GM19351 (cell line): ENCODE measurements around the gene CFAP43.

Source experiments
- ATAC-seq: cut with Tn5 transposase; IDR thresholded peaks from one replicate; pipeline ENCODE4 v1.9.1; 2021; ENCODE audit warnings: mild to moderate bottlenecking, moderate library complexity; ENCODE audit not compliant: unreplicated experiment

The CFAP43 gene

GRCh38 chr10:104100795-104101194 is 131.4 kb downstream of the CFAP43 start:
- ATAC-seq: no peak

GRCh38 chr10:104099941-104100340 is 132.2 kb downstream of the CFAP43 start:
- no peak for ATAC-seq

- no peak for ATAC-seq
Measured at GRCh38 chr10:104099269-104099668, 132.9 kb downstream of the CFAP43 start.

- ATAC-seq: no peak
Measured at GRCh38 chr10:104098358-104098925, 133.7 kb downstream of the CFAP43 start.

- no peak for ATAC-seq
Measured at GRCh38 chr10:104096692-104097091, 135.5 kb downstream of the CFAP43 start.

GRCh38 chr10:104092749-104093148 is 139.4 kb downstream of the CFAP43 start:
- no peak for ATAC-seq

- ATAC-seq: no peak
Measured at GRCh38 chr10:104090611-104091010, 141.6 kb downstream of the CFAP43 start.

GRCh38 chr10:104089621-104090020 is 142.5 kb downstream of the CFAP43 start:
- ATAC-seq: no peak

GRCh38 chr10:104088239-104088638 is 143.9 kb downstream of the CFAP43 start:
- no peak for ATAC-seq

- no peak for ATAC-seq
Measured at GRCh38 chr10:104085801-104086400, 146.3 kb downstream of the CFAP43 start, which contains the start of gene COL17A1. Gene COL17A1 (minus strand): TSS chr10:104085880. CDS start chr10:104080673, 5,207 bp downstream.

GRCh38 chr10:104084482-104085142 is 147.6 kb downstream of the CFAP43 start:
- no peak for ATAC-seq

- no peak for ATAC-seq
Measured at GRCh38 chr10:104081998-104082397, 150.2 kb downstream of the CFAP43 start.

GRCh38 chr10:104080762-104081161 is 151.4 kb downstream of the CFAP43 start:
- ATAC-seq: no peak
